T-helper 2 cell (primary cell): Measurements from ENCODE around the gene HES5.

Experiments used
- DNase-seq, 5 experiments: peaks; one replicate each; pipeline versions ENCODE4 v3.0.0 to v3.0.0-alpha.2; 2012 to 2022

HES5 gene

DNA sequence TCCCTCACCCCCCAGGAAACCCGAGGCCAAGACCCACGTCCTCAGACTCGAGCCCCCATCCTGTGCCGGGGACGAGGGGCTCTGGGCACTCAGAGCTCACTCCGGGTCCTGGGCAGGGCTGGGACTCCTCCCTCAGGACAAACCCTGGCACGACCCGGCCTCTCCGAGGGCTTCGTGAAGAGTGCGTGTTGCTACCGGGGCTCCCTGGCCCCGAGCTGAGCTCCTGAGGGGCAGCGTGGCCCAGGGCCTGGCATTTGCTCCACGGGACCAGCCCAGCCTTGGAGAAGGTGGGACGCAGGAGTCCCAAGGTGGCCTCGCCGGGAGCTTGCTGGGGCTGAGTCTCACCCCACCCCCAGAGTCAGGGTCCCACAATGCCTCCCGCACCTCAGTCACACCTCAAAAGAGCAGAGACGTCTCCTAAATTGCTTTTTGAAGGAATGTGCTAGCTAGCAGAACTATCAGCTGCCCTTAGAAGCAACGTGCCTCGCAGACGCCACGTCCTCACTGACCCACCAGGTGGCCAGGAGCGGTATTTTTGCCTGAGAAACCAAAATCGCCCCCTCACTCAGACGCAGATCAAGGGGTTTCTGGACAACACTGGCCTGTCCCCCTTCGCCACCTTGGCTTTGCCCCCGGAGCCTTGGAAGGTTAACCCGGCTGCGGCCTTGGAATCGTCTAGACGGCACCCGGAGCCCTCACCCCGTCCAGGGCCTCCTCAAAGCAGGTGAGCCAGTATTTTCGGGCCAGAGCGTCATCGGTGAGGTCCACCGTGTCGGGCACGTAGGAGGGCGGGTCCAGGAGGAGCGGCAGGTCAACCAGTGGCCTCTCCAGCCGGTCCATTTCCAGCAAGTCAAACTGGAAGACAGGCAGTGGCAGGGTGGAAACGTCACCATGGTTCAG, 14.9 kb downstream of the HES5 start:
- DNase-seq: no peak

GRCh38 chr1:2513939-2514652, 16.0 kb downstream of the HES5 start:
- no peak for DNase-seq

- no peak for DNase-seq
Measured at GRCh38 chr1:2512862-2513421, 17.1 kb downstream of the HES5 start.

- DNase-seq: no peak
Measured at GRCh38 chr1:2510366-2511155, 19.5 kb downstream of the HES5 start.

- no peak for DNase-seq
Measured at GRCh38 chr1:2509589-2509988, 20.5 kb downstream of the HES5 start.

DNA sequence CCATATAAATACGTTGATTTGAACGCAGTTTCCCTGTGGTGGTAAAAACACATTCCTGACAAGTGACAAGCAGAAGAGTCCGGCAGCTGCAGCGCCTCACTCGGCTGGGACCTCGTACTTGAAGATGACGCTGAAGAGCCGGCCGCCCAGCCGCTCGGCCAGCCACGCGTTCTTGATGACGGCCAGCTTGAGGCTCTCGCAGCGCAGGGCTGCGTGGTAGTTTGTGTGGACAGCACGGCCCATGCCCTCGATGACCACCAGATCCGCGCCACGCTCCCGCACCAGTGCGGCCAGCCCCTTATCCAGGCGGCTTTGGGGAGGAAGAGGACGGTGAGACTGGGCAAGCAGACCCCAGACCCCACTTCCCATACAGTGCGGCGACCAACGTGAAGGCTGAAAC, 21.3 kb downstream of the HES5 start:
- DNase-seq: no peak

DNA sequence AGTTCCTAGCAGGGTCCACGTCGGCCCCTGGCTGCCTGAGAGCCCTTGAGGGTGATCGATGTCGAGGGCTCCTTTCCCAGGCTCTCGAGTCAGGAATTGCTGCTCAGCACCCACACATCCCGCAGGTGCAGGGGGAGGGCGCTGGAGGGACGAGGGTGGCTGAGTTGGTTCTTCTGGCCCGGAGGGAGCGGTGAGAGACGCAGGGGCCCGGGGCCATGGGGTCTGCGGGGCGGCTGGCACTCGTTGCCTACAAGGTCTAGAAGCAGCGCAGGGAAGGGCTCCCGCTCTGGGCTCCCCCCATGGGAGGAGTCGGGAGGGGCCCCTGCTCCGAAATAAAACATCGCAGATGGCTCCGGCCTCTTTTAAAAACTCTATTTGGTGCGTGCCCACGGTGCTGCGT, 21.9 kb downstream of the HES5 start:
- no peak for DNase-seq

GRCh38 chr1:2507744-2508155, 22.3 kb downstream of the HES5 start:
- DNase-seq: no peak

DNA sequence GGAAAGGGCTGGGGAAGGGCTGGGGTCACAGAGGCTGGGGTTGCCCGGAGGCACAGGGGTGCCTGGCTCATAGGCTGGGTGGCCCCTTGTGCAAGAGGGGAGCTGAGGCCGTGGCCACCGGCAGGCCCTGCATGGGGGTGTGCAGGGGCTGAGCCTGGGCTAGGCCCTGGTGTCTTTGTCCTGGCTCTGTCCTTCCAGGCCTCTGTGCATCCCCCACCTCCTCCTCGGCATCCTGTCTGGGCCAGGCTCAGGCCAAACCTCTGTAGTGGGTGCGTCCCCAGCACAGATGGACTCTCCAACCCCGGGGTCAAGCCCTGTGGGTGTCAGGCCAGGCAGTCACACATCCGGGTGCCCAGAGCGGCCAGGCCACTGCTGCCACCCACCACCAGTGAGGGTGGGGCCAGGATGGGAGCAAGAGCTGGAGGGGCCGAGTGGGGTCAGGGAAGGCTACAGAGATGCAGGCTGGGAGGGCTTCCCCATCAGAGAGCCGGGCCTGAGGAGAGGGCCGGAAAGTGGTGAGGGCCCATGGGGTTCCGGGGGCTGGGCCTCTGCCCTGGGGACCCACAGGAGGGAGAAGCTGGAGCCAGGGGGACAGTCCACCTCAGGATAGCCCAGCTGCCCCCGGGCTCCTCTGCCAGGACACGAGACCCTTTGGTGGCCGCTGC, 23.0 kb downstream of the HES5 start:
- DNase-seq: no peak

- DNase-seq: no peak
Measured at GRCh38 chr1:2506007-2506860, 23.8 kb downstream of the HES5 start.

GRCh38 chr1:2505461-2505994, 24.5 kb downstream of the HES5 start:
- DNase-seq: no peak

DNA sequence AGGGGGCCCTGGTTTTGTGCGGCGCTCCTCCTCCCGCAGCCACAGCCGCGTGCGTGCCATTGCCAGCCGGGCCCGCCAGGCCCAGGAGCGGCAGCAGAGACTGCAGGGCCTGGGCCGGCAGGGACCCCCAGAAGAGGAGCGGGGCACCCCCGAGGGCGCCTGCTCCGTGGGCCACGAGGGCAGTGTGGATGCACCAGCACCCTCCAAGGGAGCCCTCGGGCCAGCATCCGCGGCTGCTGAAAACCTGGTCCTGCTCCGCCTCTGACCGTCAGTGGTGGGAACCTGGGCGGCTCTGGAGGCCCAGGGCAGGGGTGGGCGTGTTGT, 25.2 kb downstream of the HES5 start:
- DNase-seq: no peak

DNA sequence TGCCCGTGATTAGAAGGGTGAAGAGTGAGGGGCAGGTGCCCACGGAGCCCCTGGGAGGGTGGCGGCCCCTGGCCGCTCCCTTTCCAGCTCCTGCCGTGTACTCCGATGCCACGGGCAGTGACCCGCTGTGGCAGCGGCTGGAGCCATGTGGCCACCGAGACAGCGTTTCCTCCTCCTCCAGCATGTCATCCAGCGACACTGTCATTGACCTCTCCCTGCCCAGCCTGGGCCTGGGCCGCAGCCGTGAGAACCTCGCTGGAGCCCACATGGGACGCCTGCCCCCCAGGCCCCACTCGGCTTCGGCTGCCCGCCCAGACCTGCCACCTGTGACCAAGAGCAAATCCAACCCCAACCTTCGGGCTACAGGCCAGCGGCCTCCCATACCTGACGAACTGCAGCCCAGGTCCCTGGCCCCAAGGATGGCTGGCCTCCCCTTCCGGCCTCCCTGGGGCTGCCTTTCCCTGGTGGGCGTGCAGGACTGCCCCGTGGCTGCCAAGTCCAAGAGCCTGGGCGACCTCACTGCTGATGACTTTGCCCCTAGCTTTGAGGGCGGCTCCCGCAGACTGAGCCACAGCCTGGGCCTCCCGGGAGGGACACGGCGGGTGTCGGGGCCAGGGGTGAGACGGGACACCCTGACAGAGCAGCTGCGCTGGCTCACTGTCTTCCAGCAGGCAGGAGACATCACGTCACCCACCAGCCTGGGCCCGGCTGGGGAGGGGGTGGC, 25.7 kb downstream of the HES5 start:
- DNase-seq: no peak

GRCh38 chr1:2503554-2504224, 26.4 kb downstream of the HES5 start:
- DNase-seq: no peak

GRCh38 chr1:2502661-2503553, 27.2 kb downstream of the HES5 start:
- no peak for DNase-seq

DNA sequence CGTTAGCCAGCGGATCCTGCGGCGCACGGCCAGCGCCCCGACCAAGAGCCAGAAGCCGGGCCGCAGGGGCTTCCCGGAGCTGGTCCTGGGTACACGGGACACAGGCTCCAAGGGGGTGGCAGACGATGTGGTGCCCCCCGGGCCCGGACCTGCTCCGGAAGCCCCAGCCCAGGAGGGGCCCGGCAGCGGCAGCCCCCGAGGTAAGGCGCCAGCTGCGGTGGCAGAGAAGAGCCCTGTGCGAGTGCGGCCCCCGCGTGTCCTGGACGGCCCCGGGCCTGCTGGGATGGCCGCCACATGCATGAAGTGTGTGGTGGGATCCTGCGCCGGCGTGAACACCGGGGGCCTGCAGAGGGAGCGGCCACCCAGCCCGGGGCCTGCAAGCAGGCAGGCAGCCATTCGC, 27.9 kb downstream of the HES5 start:
- no peak for DNase-seq

DNA sequence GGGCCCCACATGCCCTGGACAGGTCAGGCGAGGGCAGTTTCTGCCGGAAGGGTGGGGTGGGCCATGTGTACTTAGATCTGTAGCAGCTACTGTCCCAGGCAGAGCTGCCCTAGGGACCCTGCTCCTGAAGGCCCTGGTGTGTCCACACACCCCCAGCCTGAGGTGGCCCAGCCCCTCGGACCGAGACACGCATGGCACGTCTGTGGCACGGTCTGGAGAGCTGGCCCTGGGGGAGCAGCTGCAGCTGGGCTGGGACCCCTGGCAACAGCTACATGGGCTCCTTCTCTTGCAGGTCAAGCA, 28.3 kb downstream of the HES5 start:
- no peak for DNase-seq

DNA sequence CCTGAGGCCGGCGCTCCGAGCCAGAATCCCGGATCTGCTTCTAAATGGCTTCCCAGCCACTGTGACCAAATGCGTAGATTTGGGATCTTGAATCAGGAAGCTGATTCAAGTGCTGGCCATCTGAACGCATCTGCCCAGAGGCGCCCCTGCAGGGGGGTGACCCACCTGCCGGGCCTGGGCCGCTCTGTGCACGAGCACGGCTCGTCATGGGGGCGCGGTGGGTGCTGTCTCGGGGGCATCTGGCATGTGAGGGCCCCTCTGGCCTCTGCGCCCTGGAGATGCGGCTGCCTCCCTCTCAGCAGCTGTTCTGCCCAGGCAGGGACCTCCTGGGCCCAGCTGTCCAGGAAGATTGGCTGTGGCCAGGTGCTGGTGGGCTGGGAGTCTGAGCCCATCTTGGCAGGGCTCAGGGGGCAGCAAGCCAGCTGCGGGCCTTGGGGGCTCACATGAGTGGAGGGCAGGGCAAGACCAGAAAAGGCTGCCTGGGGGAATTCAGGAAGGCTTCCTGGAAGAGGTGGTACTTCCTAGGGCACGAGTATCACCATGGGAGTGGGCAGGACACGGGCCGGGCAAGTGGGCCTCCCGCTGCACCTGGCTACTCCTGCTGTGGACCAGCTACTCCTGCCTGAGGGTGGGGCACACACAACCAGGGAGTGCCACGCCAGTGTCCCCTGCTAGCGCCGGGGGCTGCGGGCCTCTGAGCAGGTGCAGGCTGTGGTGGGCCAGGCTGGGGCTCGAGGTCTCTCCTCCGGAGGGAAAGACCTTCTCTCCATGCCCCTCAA, 28.8 kb downstream of the HES5 start:
- DNase-seq: no peak
